Muscle of leg (tissue), 16 donors: ENCODE results near the gene ATAD3A. TPM values are rescaled to one million over a fixed set of nuclear protein-coding genes. Genes with fewer than 3 reads are reported as not detected.
A peak's percentile ranks its signal among the peaks of the same experiment; 100 is the strongest.
"Not testable (repeated sequence)": the region's sequence is repeated elsewhere in the genome, so short reads cannot be mapped to it uniquely, and the experiment has no call there.

Experiments used
- DNase-seq: peaks from one replicate; pipeline ENCODE4 v3.0.0; 2013
- H3K27ac ChIP-seq: one replicate; pipeline ENCODE4 v1.5.1; 2013; ENCODE audit warnings: mild to moderate bottlenecking, low read length, control low read depth
- H3K27me3 ChIP-seq: one replicate; pipeline ENCODE4 v1.6.1; 2013; ENCODE audit warnings: low read length; ENCODE audit not compliant: control insufficient read depth, insufficient read depth
- H3K36me3 ChIP-seq: one replicate; pipeline ENCODE4 v1.6.1; 2013; ENCODE audit warnings: low read length; ENCODE audit not compliant: control insufficient read depth, insufficient read depth
- H3K4me1 ChIP-seq: one replicate; pipeline ENCODE4 v1.6.1; 2013; ENCODE audit warnings: low read length; ENCODE audit not compliant: control insufficient read depth, insufficient read depth
- H3K4me3 ChIP-seq: one replicate; pipeline ENCODE4 v1.5.1; 2013; ENCODE audit warnings: low read length, control low read depth
- H3K9me3 ChIP-seq: replicated peaks from 2 replicates; pipeline ENCODE4 v1.6.1; 2013; ENCODE audit warnings: low read depth, low read length; ENCODE audit not compliant: control insufficient read depth
- WGBS: methylation state at CpG from one replicate; pipeline ENCODE4 v1.1.5; 2013; ENCODE audit warnings: missing lambda C conversion rate; ENCODE audit not compliant: insufficient coverage; 5-methylcytosine and 5-hydroxymethylcytosine counted together
- long read RNA-seq, 11 donors: transcript quantifications; one replicate each; lab custom pipeline, GENCODE V29; 2026
- polyA plus RNA-seq, 8 donors: library from polyadenylated mRNA; unstranded; fragments of 120-200 nt; gene quantifications; one replicate each; pipeline versions ENCODE4 v1.2.1 to v1.2.3, GENCODE V29; 2013; ENCODE audit warnings: inconsistent platforms in 1 of 8, low replicate concordance in 1 of 8; ENCODE audit not compliant: insufficient read length in 8 of 8, insufficient read depth in 1 of 8
- total RNA-seq: library from RNA; stranded (reverse); fragments of 120-200 nt; gene quantifications from one replicate; pipeline ENCODE4 v1.2.4, GENCODE V29; 2013

ATAD3A gene
- total RNA-seq (13.5 TPM), polyA plus RNA-seq (10 to 100 TPM; 15.8 to 22.0 (median 20.6) TPM)
- long read RNA-seq, donor 1 = 0 reads
- long read RNA-seq, donor 2 = 0 reads
- long read RNA-seq, donor 3, transcript ATAD3A-203 (16 exons, 2,492 nt) = major isoform, 5 of 5 reads
- long read RNA-seq, donor 3, partial matches to known transcripts = 0 of 5 reads
- long read RNA-seq, donor 3, other reads (novel, unspliced or antisense) = 0 of 5 reads
- long read RNA-seq, donor 4, partial matches to known transcripts = 0 of 1 reads
- long read RNA-seq, donor 4, other reads (novel, unspliced or antisense) = 0 of 1 reads
- long read RNA-seq, donor 5, transcript ATAD3A-203 (16 exons, 2,492 nt) = major isoform, 7 of 23 reads
- long read RNA-seq, donor 5, partial matches to known transcripts = 16 of 23 reads
- long read RNA-seq, donor 5, other reads (novel, unspliced or antisense) = 0 of 23 reads
- long read RNA-seq, donor 6, partial matches to known transcripts = 0 of 4 reads
- long read RNA-seq, donor 6, other reads (novel, unspliced or antisense) = 0 of 4 reads
- long read RNA-seq, donor 7, partial matches to known transcripts = 0 of 2 reads
- long read RNA-seq, donor 7, other reads (novel, unspliced or antisense) = 0 of 2 reads
- long read RNA-seq, donor 8, partial matches to known transcripts = 0 of 1 reads
- long read RNA-seq, donor 8, other reads (novel, unspliced or antisense) = 0 of 1 reads
- long read RNA-seq, donor 9, partial matches to known transcripts = 0 of 3 reads
- long read RNA-seq, donor 9, other reads (novel, unspliced or antisense) = 0 of 3 reads
- long read RNA-seq, donor 10 = 0 reads
- long read RNA-seq, donor 11, partial matches to known transcripts = 0 of 2 reads
- long read RNA-seq, donor 11, other reads (novel, unspliced or antisense) = 0 of 2 reads

GRCh38 chr1:1511533-1512285 is at the start of gene ATAD3A:
Gene ATAD3A, plus strand, starts transcription at chr1:1512162. Its CDS starts 107 bp downstream, at chr1:1512269.
- Histone ChIP-seq H3K27ac (peak within 1 kb of the TSS; percentile 87), H3K9me3 (no peaks in the 10 kb centered on the region), H3K4me3 (peak within 1 kb of the TSS; percentile 70), H3K4me1 (peaks cover 9% of the 10 kb centered on the region), H3K36me3 (peaks cover 6% of the 10 kb centered on the region), H3K27me3 (no peaks in the 10 kb centered on the region)
- under 1% methylated on average over 99 of the region's 99 CpGs for WGBS
- DNase-seq = peak; percentile 99

DNA sequence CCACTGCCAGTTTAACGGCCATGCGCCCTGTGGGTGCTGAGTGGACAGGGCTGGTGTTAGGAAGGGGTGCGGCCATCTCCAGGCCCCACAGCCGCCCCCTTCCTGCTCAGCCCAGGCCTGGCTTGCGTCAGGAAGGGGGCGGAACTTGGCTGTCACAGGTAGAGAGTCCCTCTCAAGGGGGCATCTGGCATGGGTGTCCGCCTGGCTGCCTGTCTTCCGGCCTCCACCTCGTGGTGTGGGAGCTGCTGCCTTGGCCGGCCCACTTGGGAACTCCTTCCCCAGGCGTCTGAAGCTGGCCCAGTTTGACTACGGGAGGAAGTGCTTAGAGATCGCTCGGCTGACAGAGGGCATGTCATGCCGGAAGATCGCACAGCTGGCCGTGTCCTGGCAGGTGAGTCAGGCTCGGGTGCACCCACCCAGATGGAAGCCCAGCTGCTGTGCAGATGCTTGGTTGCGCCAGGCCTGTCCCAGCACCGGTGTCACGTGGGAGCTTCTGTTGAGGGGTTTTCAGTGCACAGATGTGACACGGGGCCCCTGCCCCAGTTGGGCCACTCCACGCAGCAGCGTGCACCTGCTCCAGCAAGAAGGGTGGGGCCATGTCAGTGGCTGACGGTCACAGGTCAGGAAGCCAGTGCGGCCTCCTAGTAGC is 49.5 kb upstream of the ATAD3A start:
- no peak for DNase-seq
- H3K36me3 ChIP-seq = no peaks in the 10 kb centered on the region
- 42% methylated on average over 21 of the region's 26 CpGs for WGBS
- no peak overlapping the region for H3K4me3 ChIP-seq
- H3K4me1 ChIP-seq = peaks cover 10% of the 10 kb centered on the region
- no peaks in the 10 kb centered on the region for H3K27me3 ChIP-seq
- no peaks in the 10 kb centered on the region for H3K9me3 ChIP-seq
- H3K27ac ChIP-seq = no peak overlapping the region

DNA sequence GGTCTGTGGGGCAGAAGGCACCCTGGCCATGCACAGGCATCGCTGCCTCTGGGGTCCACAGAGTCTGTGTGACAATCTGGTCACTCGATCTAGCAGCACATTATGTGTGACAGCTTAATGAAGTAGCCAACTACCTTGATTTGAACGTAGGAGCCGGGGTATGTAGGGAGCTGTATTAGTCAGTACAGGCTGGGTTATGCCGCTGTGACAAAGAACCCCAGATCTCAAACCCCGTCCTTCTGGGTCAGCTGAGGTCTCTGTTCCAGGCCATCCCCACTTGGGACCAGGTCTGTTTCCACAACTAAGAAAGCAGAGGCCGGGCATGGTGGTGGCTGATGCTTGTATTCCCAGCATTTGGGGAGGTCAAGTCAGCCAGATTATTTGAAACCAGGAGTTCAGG is 48.6 kb upstream of the ATAD3A start:
- H3K9me3 ChIP-seq = no peaks in the 10 kb centered on the region
- no peak for DNase-seq
- H3K4me3 ChIP-seq = no peak overlapping the region
- no peaks in the 10 kb centered on the region for H3K36me3 ChIP-seq
- H3K4me1 ChIP-seq = peaks cover 10% of the 10 kb centered on the region
- 73% methylated on average over 6 of the region's 7 CpGs for WGBS
- no peak overlapping the region for H3K27ac ChIP-seq
- H3K27me3 ChIP-seq = no peaks in the 10 kb centered on the region

DNA sequence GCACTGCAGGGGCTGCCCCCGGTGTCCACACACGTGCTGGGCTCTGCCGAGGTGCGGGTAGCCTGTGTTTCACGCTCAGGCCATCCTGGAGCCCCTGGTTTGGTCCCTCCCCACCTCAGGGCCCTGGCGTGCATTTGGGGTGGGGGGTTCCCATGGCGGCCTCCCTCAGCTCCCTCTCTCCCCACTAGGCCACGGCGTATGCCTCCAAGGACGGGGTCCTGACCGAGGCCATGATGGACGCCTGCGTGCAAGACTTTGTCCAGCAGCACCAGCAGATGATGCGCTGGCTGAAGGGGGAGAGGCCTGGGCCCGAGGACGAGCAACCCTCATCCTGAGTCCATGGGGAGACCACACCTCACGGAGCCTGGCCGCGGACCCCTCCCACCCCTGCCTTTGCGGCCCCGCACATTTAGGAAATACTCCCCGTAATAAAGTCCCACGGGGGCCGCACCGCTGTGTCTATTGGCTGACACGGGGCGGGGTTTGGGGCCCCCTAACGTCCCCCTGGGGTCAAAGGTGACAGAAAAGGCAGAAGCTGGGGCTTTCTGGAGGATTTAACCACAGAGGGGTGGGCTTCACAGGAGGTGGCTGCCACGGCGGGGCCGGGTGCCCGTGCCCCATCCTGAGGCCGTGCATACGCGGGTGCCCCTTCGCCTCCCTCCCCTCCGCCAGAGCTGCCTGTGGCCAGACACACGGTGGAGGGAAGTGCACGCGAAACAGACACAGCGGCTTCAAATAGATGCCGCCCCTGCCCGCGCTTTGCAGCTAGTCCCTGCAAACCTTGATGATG is 43.6 kb upstream of the ATAD3A start:
- not testable (repeated sequence) for H3K27me3 ChIP-seq, DNase-seq

GRCh38 chr1:1470626-1471388 is 41.2 kb upstream of the ATAD3A start:
- Histone ChIP-seq H3K27ac (peak overlapping the region; percentile 13), H3K4me1 (peaks cover 17% of the 10 kb centered on the region), H3K36me3 (no peaks in the 10 kb centered on the region), H3K4me3 (peak overlapping the region; percentile 75), H3K9me3 (no peaks in the 10 kb centered on the region), H3K27me3 (no peaks in the 10 kb centered on the region)
- no peak for DNase-seq
- 19% methylated on average over 11 of the region's 16 CpGs for WGBS

More for the DNA sequence above, 43.6 kb upstream of the ATAD3A start:
- H3K4me3 ChIP-seq, H3K36me3 ChIP-seq, H3K27ac ChIP-seq, H3K9me3 ChIP-seq: not testable (repeated sequence)
- peaks cover 16% of the 10 kb centered on the region for H3K4me1 ChIP-seq
- WGBS = 49% methylated on average over 5 of the region's 44 CpGs

DNA sequence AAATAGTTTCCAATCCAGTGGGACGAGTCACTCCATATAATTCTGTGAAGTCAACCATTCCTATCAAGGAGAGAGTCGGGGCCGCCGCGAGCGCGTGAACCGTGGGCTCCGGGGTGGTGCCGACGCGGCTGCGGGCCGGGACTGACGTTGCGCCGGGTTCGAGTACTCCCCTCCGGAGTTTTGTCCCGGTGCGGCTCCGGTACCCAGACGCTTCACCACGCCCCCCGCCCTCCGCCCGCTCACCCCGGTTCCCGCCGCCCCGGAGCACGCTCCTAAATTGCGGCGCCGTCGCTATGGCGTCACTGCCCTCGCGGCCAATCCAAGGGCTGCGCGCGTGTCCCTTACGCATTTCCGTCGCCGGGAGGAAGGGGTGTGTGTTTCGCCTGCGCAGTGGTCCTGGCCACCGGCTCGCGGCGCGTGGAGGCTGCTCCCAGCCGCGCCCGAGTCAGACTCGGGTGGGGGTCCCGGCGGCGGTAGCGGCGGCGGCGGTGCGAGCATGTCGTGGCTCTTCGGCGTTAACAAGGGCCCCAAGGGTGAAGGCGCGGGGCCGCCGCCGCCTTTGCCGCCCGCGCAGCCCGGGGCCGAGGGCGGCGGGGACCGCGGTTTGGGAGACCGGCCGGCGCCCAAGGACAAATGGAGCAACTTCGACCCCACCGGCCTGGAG is 40.4 kb upstream of the ATAD3A start, which contains the start of gene ATAD3B:
TSS of gene ATAD3B (plus strand) at position 377 of the 664 bp plus-strand sequence. CDS start at position 497, 120 bp downstream.
- H3K9me3 ChIP-seq = no peaks in the 10 kb centered on the region
- peaks cover 17% of the 10 kb centered on the region for H3K4me1 ChIP-seq
- H3K27ac ChIP-seq = peak within 1 kb of the TSS; percentile 13
- DNase-seq = peak; percentile 98
- WGBS = under 1% methylated on average over 69 of the region's 87 CpGs
- H3K36me3 ChIP-seq = no peaks in the 10 kb centered on the region
- H3K27me3 ChIP-seq = no peaks in the 10 kb centered on the region
- peak within 1 kb of the TSS; percentile 75 for H3K4me3 ChIP-seq

- not testable (repeated sequence) for H3K9me3 ChIP-seq, H3K27ac ChIP-seq, DNase-seq, H3K36me3 ChIP-seq, H3K27me3 ChIP-seq
- Histone ChIP-seq H3K4me1 (peaks cover 17% of the 10 kb centered on the region), H3K4me3 (peak overlapping the region; percentile 75)
- 0% methylated on average over 35 of the region's 65 CpGs for WGBS
These were observed 39.7 kb upstream of the ATAD3A start for GRCh38 chr1:1472053-1472876.
